ENCODE results near the gene TBC1D14. TPM values are rescaled to one million over a fixed set of nuclear protein-coding genes. Genes with fewer than 3 reads are reported as not detected.

Gene TBC1D14
- total RNA-seq, 4 donors from 2014 or later, result 36.0 to 56.2 (median 41.4) TPM

GRCh38 chr4:6912441-6912840 lies 2.8 kb downstream of the TBC1D14 start:
- intact Hi-C loops (cut with DNase I; ENCODE audit: low total_unique reads) (loop anchor here (5.0 kb wide), 1 partner anchor 55 kb away; no protein-coding TSS in a partner anchor), in situ Hi-C loops (cut with MboI; ENCODE audit: low sequenced_read_pairs in 4 of 4) (loop anchor here in 2 of 4 donors (10.0 to 25.0 kb wide), 2 partner anchors 72 to 150 kb away; partner anchors contain the start of gene GRPEL1 (in 1 of the 2))
- TF ChIP-seq POLR2A (IDR thresholded peaks at IDR 0.05) (peak in 1 of 2 donors; percentile 30), CTCF (IDR thresholded peaks at IDR 0.05 in 4 of 5, conservative IDR thresholded peaks at IDR 0.05 in 1 of 5) (no peak)
- H3K27me3 ChIP-seq, result no peaks in the 10 kb centered on the region
- H3K36me3 ChIP-seq, result no peaks in the 10 kb centered on the region
- ATAC-seq (peak in 1 of 2 donors; percentile 36), DNase-seq (peak in 1 of 2 donors; percentile 55)
- no peaks in the 10 kb centered on the region for H3K9me3 ChIP-seq
- H3K4me3 ChIP-seq, result no peak overlapping the region
- peak overlapping the region; percentile 75 to 100 (median 96) for H3K27ac ChIP-seq
- peaks cover 53 to 57% of the 10 kb centered on the region in 2 donors for H3K4me1 ChIP-seq

GRCh38 chr4:6913350-6913905 lies 3.8 kb downstream of the TBC1D14 start:
- H3K27ac ChIP-seq, result peak overlapping the region in 2 of 4 donors; percentile 75 to 100
- DNase-seq, result no peak
- peaks cover 54 to 61% of the 10 kb centered on the region in 2 donors for H3K4me1 ChIP-seq
- H3K36me3 ChIP-seq, result no peaks in the 10 kb centered on the region
- H3K4me3 ChIP-seq, result no peak overlapping the region
- in situ Hi-C loops (cut with MboI; ENCODE audit: low sequenced_read_pairs in 4 of 4), result loop anchor here in 2 of 4 donors (10.0 to 25.0 kb wide), 2 partner anchors 71 to 149 kb away; partner anchors contain the start of gene GRPEL1 (in 1 of the 2)
- intact Hi-C loops (cut with DNase I; ENCODE audit: low total_unique reads), result loop anchor here (5.0 kb wide), 1 partner anchor 54 kb away; no protein-coding TSS in a partner anchor
- ATAC-seq, result no peak
- no peaks in the 10 kb centered on the region for H3K27me3 ChIP-seq
- no peak for TF ChIP-seq CTCF (IDR thresholded peaks at IDR 0.05 in 4 of 5, conservative IDR thresholded peaks at IDR 0.05 in 1 of 5)
- no peak for TF ChIP-seq POLR2A (IDR thresholded peaks at IDR 0.05)
- H3K9me3 ChIP-seq, result no peaks in the 10 kb centered on the region

GRCh38 chr4:6914448-6914847 lies 4.8 kb downstream of the TBC1D14 start:
- peak overlapping the region in 3 of 4 donors; percentile 4 to 23 (median 9) for H3K27ac ChIP-seq
- DNase-seq, result no peak
- ATAC-seq, result no peak

More at GRCh38 chr4:6914448-6914847, 4.8 kb downstream of the TBC1D14 start:
- intact Hi-C loops (cut with DNase I; ENCODE audit: low total_unique reads), result loop anchor here (5.0 kb wide), 1 partner anchor 53 kb away; no protein-coding TSS in a partner anchor
- H3K9me3 ChIP-seq, result no peaks in the 10 kb centered on the region
- H3K27me3 ChIP-seq, result no peaks in the 10 kb centered on the region
- in situ Hi-C loops (cut with MboI; ENCODE audit: low sequenced_read_pairs in 4 of 4), result loop anchor here in 2 of 4 donors (10.0 to 25.0 kb wide), 2 partner anchors 70 to 148 kb away; partner anchors contain the start of gene GRPEL1 (in 1 of the 2)
- no peak overlapping the region for H3K4me3 ChIP-seq
- H3K4me1 ChIP-seq, result peaks cover 50 to 62% of the 10 kb centered on the region in 2 donors
- TF ChIP-seq POLR2A (IDR thresholded peaks at IDR 0.05) (no peak), CTCF (IDR thresholded peaks at IDR 0.05 in 4 of 5, conservative IDR thresholded peaks at IDR 0.05 in 1 of 5) (no peak)
- no peaks in the 10 kb centered on the region for H3K36me3 ChIP-seq

Data from gastrocnemius medialis (tissue), 4 donors.